Nucleus accumbens (tissue), 56 donors: ENCODE results near the gene SLC22A16.
"Not testable (repeated sequence)": the region's sequence is repeated elsewhere in the genome, so short reads cannot be mapped to it uniquely, and the experiment has no call there.

ENCODE experiments used
- DNase-seq, 56 donors: peaks; one replicate each; lab custom pipeline; 2025; lab: John Stamatoyannopoulos, UW

SLC22A16 gene

DNA sequence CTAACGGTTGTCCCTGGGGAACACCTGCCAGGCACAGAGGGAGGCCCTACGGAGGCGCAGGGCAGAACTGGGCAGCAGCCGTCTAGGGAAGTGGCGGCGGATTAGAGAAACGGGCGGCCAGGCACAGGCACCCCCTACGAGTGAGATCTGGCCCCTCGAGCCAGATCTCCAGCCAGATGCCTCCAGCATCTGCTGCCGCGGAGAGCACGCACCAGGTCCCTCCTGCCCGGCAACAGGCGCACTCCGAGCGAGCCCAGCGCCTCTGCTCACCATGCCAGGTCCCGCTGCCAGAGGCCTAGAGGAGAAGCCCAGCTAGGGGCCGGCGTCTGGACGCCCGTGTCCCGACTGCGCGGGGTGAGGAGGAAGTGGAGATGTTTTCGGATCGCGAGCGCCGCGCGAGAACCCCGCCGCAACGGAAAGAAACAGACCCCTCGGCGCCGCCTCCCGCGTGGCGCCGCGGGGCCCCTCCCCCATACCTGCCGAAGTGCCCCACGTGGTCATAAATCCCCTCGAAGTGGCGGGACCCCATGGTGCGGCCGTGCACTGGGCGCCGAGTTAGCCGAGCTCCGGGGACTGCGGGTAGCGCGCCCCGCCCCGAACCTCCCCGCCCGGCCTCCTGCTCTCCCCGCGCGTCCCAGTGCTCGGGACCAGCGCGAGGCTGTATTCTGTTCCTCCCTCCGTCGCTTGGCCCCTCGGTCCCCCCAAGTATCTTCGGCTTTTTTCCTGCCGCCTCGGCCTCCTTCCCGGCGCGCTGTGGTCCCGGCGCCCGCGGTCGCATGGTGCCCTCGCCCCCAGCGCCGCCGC lies at the start of gene SLC22A16:
SLC22A16 (minus strand) TSS at position 568 of the 804 bp plus-strand sequence; CDS start at position 529, 39 bp downstream.
- DNase-seq, result no peak

DNA sequence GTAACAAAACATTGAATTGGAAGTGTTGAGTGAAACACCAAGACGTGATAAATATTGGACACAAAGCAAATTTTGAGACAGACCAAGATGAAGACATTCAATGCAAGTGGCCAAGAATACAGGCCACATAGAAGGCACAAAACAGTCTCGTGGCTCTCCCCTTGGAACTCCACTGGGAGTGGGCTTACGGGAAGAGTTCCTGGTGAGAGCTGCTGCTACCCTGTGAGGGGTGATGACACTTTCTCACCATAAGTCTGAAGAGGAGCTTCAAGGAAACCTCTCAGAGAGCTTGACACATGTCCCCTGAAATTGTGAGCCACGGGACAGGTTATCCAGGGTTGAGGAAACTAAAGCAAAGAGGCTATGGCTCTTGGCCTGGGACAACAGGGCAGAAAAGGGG lies 48.6 kb upstream of the SLC22A16 start:
- no peak for DNase-seq

GRCh38 chr6:110524305-110524704 lies 47.9 kb upstream of the SLC22A16 start:
- DNase-seq, result no peak

DNA sequence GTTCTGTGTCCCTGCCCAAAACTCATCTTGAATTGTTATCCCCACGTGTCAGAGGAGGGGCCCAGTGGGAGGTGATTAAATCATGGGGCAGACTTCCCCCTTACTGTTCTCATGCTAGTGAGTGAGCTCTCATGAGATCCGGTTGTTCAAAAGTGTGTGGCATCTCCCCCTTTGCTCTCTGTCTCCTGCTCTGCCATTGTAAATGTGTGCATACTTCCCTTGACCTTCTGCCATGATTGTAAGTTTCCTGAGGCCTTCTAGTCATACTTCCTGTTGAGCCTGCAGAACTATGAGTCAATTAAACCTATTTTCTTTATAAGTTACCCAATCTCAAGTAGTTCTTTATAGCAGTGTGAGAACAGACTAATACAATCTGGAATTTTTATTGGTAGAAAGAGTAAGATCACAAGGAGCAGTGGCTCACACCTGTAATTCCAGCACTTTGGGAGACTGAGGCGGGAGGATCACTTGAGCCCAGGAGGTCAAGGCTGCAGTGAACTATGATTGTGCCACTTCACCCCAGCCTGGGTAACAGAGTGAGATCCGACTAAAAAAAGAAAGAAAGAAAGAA lies 47.1 kb upstream of the SLC22A16 start:
- DNase-seq, result no peak

DNA sequence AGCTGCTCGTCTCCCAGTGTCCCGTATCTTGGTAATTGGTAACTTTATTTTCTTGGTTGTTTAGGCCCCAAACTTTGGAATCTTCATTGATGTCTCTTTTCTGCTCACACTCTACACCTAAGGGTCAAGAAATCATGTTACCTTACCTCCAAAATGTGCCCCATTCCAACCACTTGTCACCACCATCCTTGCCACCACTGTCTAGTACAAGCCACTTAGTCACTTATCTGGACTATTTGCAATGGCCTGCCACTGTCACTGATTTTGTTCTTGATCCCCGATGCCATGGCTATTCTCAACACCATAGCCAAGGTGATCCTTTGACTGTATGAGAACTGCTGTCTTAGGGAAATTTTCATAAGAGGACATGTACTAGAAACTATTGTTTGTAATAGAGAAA lies 46.0 kb upstream of the SLC22A16 start:
- DNase-seq, result no peak

- DNase-seq, result no peak
Measured at GRCh38 chr6:110520992-110521543, 44.7 kb upstream of the SLC22A16 start.

GRCh38 chr6:110520209-110520965 lies 44.0 kb upstream of the SLC22A16 start:
- no peak for DNase-seq

GRCh38 chr6:110517601-110518281 lies 41.3 kb upstream of the SLC22A16 start:
- no peak for DNase-seq

- DNase-seq, result no peak
Measured at GRCh38 chr6:110517034-110517433, 40.6 kb upstream of the SLC22A16 start.

DNA sequence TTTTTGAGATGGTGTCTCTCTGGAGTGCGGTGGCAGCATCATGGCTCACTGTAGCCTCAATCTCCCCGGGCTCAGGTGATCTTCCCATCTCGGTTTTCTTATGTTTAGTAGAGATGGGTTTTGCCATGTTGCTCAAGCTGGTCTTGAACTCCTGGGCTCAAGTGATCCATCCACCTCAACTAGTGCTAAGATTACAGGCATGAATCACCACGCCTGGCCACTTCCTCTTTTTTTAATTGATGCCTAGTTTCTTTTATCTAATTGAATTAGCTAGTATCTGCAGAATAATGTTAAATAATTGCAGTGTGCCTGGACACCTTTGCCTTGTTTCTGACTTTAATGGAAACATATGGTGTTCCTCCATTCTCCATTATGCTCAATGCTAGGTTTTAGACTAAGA lies 38.4 kb upstream of the SLC22A16 start:
- DNase-seq, result no peak

- no peak for DNase-seq
Measured at GRCh38 chr6:110512991-110513390, 36.6 kb upstream of the SLC22A16 start.

- DNase-seq, result not testable (repeated sequence)
Measured at GRCh38 chr6:110512549-110512948, 36.1 kb upstream of the SLC22A16 start.

GRCh38 chr6:110511401-110511800 lies 35.0 kb upstream of the SLC22A16 start:
- no peak for DNase-seq

DNA sequence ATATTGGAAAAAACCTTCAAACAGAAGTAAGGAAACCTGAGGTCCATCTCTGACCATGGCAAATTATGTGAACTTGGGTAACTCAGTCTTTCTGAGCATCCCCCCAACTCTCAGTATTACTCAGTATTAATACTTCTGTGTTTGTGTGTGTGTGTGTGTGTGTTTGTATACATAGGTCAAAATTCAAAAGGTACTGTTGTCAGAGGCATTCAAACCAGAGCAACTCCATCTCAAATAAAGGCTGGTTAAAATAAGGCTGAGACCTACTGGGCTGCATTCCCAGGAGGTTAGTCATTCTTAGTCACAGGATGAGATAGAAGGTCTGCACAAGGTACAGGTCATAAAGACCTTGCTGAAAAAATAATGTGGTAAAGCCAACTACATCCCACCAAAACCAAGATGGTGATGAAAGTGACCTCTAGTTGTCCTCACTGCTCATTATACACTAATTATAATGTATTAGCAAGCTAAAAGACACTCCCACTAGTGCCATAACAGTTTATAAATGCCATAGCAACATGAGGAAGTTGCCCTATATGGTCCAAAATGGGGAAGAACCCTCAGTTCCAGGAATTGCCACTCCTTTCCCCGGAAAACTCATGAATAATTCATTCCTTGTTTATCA lies 33.3 kb upstream of the SLC22A16 start:
- no peak for DNase-seq

DNA sequence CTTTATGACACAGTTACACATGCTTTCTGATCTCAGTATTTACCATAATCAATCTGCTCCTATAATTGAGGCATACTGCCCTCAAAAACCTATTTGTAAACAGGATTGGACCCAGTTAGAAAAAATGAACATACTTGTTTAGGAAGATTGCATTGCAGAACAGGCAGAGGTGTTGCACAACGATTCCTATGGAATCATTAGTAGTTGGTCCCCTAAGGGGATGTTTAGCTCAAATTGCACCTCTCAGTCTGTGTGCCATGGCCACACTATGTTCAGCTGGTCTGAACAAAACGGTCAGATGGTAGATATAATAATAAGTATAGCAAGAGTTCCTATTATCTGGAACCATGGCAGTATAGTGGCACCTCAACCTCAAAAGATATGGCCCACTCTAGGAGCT lies 28.5 kb upstream of the SLC22A16 start:
- DNase-seq, result not testable (repeated sequence)

- no peak for DNase-seq
Measured at GRCh38 chr6:110495949-110496348, 19.5 kb upstream of the SLC22A16 start.

DNA sequence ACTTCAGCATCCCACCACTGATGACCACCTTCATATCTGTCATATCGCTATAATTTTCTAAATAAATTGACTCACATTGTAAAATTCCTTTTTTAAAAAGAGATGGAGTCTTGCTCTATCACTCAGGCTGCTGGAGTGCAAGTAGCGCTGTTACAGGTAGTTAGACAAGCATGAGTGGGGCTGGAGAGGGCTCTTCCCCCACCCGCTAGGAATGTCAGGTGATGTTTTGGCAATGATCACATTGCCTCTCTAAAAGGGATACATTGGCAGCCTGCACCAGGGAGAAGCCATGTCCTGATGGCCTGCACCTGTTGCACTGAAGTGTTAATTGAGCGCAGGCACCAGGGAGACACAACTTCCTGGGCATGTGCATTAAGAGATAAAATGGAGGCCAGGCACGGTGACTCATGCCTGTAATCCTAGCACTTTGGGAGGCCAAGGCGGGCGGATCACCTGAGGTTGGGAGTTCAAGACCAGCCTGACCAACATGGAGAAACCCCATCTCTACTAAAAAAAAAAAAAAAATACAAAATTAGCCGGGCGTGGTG lies 16.9 kb upstream of the SLC22A16 start:
- no peak for DNase-seq

GRCh38 chr6:110492584-110492983 lies 16.2 kb upstream of the SLC22A16 start:
- DNase-seq, result no peak

DNA sequence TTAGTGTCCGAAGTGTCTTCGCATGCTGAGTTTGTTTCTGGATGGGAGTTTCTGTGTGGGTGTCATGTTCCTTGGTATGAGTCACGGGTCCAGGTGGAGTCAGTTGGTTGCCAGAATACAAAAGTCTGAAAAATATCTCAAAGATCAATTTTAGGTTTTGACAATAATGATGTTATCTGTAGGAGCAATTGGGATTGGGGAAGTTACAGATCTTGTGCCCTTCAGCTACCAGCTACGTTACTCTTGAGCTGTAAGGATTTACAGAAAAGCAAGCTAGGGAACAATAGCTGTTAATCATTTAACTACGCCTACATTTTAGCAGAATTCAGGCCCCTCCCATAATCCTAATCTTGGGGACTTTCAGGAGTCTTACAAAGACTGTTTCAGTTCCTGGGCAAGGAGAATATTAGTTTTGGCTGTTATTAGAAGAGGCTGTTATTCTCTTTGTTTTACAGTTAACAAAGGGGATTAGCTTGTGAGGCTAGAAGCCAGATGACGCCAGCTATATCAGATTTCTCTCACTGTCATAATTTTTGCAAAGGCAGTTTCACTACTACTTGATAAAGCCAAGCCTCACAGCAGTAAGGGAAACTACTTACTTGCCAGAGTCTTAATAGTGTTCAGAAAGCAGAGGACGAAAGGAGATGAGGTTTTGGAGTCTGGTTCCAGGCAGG lies 15.4 kb upstream of the SLC22A16 start:
- no peak for DNase-seq
